Measurements from ENCODE around the gene TXK.

Gene TXK

DNA sequence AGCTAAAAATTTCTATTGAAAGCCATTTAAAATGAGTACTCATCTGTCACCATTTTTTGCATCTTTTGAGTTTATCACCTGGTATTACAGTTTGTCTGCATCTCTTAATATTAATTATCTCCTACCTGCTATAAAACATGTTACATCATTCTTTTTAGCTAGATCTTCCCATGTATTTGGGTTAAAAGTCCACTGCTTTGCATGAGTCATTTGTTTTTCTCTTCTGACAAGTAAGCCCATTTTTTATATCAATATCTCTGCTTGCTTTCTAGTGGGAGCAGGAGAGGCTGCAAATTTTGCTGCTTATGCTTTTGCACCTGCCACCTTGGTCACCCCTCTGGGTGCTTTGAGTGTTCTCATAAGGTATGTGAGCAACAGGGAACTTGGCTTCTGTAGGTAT lies 101.3 kb downstream of the TXK start:
- Histone ChIP-seq H3K4me3 (ENCODE audit: low read length) (peak overlapping the region; percentile 49), H3K4me1 (ENCODE audit: control insufficient read depth, insufficient read depth, low read length) (peaks cover 21% of the 10 kb centered on the region), H3K9me3 (ENCODE audit: control insufficient read depth, low read length) (no peaks in the 10 kb centered on the region), H3K27me3 (replicated peaks; ENCODE audit: control insufficient read depth, insufficient read depth, low read length) (no peaks in the 10 kb centered on the region), H3K9ac (ENCODE audit: low read length) (no peak overlapping the region), H3K36me3 (ENCODE audit: control insufficient read depth, insufficient read depth, low read length, severe bottlenecking) (no peaks in the 10 kb centered on the region)
- DNase-seq (ENCODE audit: low read depth), result no peak

DNA sequence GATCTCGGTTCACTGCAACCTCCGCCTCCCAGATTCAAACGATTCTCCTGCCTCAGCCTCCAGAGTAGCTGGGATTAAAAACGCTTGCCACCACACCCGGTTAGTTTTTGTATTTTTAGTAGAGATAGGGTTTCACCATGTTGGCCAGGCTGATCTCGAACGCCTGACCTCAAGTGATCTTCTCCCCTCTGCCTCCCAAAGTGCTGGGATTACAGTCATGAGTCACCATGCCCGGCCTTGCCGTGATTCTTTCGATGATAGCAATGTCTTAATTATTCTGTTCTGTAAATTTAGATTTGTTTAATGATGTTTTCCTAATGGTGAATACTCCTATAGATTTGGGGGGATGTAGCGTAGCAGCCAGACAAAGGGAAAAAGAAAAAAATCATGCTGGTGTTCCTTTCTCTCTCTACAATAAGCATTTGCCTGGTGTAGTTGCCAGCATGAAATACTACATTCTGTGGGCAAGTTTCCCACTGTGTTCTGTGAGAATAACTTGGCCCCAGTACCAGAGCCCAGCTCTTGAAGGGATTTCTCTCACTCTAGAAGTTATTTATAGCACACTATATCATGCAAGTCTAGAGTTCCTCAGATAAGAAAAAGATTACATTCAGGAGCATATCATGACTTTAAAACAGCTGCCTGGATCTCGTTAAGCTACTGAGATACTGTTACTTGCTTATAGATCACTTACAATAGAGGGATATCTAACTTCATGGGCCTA lies 102.1 kb downstream of the TXK start:
- H3K4me3 ChIP-seq (ENCODE audit: low read length), result peak overlapping the region; percentile 49
- no peaks in the 10 kb centered on the region for H3K27me3 ChIP-seq (replicated peaks; ENCODE audit: control insufficient read depth, insufficient read depth, low read length)
- no peaks in the 10 kb centered on the region for H3K9me3 ChIP-seq (ENCODE audit: control insufficient read depth, low read length)
- no peak overlapping the region for H3K9ac ChIP-seq (ENCODE audit: low read length)
- no peaks in the 10 kb centered on the region for H3K36me3 ChIP-seq (ENCODE audit: control insufficient read depth, insufficient read depth, low read length, severe bottlenecking)
- peaks cover 21% of the 10 kb centered on the region for H3K4me1 ChIP-seq (ENCODE audit: control insufficient read depth, insufficient read depth, low read length)
- DNase-seq (ENCODE audit: low read depth), result peak; percentile 74

GRCh38 chr4:48030470-48030869 lies 103.6 kb downstream of the TXK start:
- Histone ChIP-seq H3K4me1 (ENCODE audit: control insufficient read depth, insufficient read depth, low read length) (peaks cover 21% of the 10 kb centered on the region), H3K36me3 (ENCODE audit: control insufficient read depth, insufficient read depth, low read length, severe bottlenecking) (no peaks in the 10 kb centered on the region), H3K9me3 (ENCODE audit: control insufficient read depth, low read length) (no peaks in the 10 kb centered on the region), H3K4me3 (ENCODE audit: low read length) (no peak overlapping the region), H3K9ac (ENCODE audit: low read length) (no peak overlapping the region), H3K27me3 (replicated peaks; ENCODE audit: control insufficient read depth, insufficient read depth, low read length) (no peaks in the 10 kb centered on the region)
- peak; percentile 11 for DNase-seq (ENCODE audit: low read depth)

GRCh38 chr4:48028696-48029095 lies 105.4 kb downstream of the TXK start:
- H3K9ac ChIP-seq (ENCODE audit: low read length), result no peak overlapping the region

DNA sequence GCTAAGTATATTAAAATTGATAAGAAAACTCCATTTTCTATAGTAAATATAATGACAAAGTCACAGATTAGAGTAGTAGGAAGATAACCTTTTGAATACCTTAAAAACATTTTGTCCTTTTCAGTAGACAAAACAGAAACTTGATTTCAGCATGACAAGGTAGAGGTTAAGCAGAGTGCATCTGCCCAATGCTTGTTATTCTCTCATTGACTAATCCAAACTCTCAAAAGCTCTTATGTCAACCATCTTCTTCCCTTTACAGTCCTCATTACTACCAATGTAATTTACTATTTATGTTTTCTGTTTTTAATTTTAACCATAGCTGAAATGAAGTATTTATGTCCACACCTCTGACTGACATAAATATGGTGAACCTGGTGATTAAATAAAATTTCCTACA lies 106.4 kb downstream of the TXK start:
- Histone ChIP-seq H3K4me1 (ENCODE audit: control insufficient read depth, insufficient read depth, low read length) (peaks cover 18% of the 10 kb centered on the region), H3K36me3 (ENCODE audit: control insufficient read depth, insufficient read depth, low read length, severe bottlenecking) (no peaks in the 10 kb centered on the region), H3K27me3 (replicated peaks; ENCODE audit: control insufficient read depth, insufficient read depth, low read length) (no peaks in the 10 kb centered on the region), H3K4me3 (ENCODE audit: low read length) (no peak overlapping the region), H3K9me3 (ENCODE audit: control insufficient read depth, low read length) (no peaks in the 10 kb centered on the region), H3K9ac (ENCODE audit: low read length) (no peak overlapping the region)
- DNase-seq (ENCODE audit: low read depth), result no peak

More at GRCh38 chr4:48028696-48029095, 105.4 kb downstream of the TXK start:
- H3K9me3 ChIP-seq (ENCODE audit: control insufficient read depth, low read length), result no peaks in the 10 kb centered on the region
- no peak overlapping the region for H3K4me3 ChIP-seq (ENCODE audit: low read length)
- H3K36me3 ChIP-seq (ENCODE audit: control insufficient read depth, insufficient read depth, low read length, severe bottlenecking), result no peaks in the 10 kb centered on the region
- no peak for DNase-seq (ENCODE audit: low read depth)
- peaks cover 24% of the 10 kb centered on the region for H3K4me1 ChIP-seq (ENCODE audit: control insufficient read depth, insufficient read depth, low read length)
- H3K27me3 ChIP-seq (replicated peaks; ENCODE audit: control insufficient read depth, insufficient read depth, low read length), result no peaks in the 10 kb centered on the region

- Histone ChIP-seq H3K36me3 (ENCODE audit: control insufficient read depth, insufficient read depth, low read length, severe bottlenecking) (no peaks in the 10 kb centered on the region), H3K4me3 (ENCODE audit: low read length) (no peak overlapping the region), H3K9me3 (ENCODE audit: control insufficient read depth, low read length) (no peaks in the 10 kb centered on the region), H3K4me1 (ENCODE audit: control insufficient read depth, insufficient read depth, low read length) (peaks cover 6% of the 10 kb centered on the region), H3K27me3 (replicated peaks; ENCODE audit: control insufficient read depth, insufficient read depth, low read length) (no peaks in the 10 kb centered on the region), H3K9ac (ENCODE audit: low read length) (no peak overlapping the region)
- peak; percentile 62 for DNase-seq (ENCODE audit: low read depth)
Observed at GRCh38 chr4:48025005-48025404, 109.0 kb downstream of the TXK start.

- no peaks in the 10 kb centered on the region for H3K27me3 ChIP-seq (replicated peaks; ENCODE audit: control insufficient read depth, insufficient read depth, low read length)
- H3K9me3 ChIP-seq (ENCODE audit: control insufficient read depth, low read length), result no peaks in the 10 kb centered on the region
- H3K9ac ChIP-seq (ENCODE audit: low read length), result no peak overlapping the region
- H3K4me1 ChIP-seq (ENCODE audit: control insufficient read depth, insufficient read depth, low read length), result peaks cover 6% of the 10 kb centered on the region
- H3K4me3 ChIP-seq (ENCODE audit: low read length), result no peak overlapping the region
- no peaks in the 10 kb centered on the region for H3K36me3 ChIP-seq (ENCODE audit: control insufficient read depth, insufficient read depth, low read length, severe bottlenecking)
- no peak for DNase-seq (ENCODE audit: low read depth)
Observed at GRCh38 chr4:48024522-48024921, 109.5 kb downstream of the TXK start.

DNA sequence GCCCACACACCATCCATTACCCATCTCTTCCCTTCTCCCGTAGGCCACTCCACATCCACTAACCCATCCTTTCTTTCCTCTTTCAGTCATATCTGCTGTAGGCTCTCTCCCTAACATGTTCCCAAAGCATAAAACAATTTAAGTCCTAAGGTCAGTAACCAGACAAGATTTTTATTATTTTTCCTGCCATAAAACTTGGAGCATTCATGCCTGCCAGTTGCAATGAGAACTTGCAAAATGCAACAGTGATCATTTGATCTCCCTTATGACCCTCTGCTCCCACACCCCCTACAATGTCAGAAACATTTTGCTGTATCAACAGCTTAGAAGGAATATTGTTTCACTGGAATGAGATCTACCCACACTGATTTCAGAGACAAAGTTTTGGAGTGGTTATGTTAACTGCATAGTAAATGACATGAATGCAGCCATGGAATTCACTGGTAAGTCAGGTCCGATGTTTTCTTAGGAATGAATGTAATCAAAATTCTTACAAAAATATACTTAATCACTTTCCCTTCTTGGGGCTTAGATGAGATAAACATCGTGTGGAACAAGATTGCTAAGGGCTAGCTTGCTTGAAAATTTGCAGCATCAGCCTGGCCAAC lies 111.8 kb downstream of the TXK start:
- Histone ChIP-seq H3K27me3 (replicated peaks; ENCODE audit: control insufficient read depth, insufficient read depth, low read length) (no peaks in the 10 kb centered on the region), H3K9me3 (ENCODE audit: control insufficient read depth, low read length) (no peaks in the 10 kb centered on the region), H3K9ac (ENCODE audit: low read length) (no peak overlapping the region), H3K4me3 (ENCODE audit: low read length) (no peak overlapping the region), H3K4me1 (ENCODE audit: control insufficient read depth, insufficient read depth, low read length) (peaks cover 6% of the 10 kb centered on the region), H3K36me3 (ENCODE audit: control insufficient read depth, insufficient read depth, low read length, severe bottlenecking) (no peaks in the 10 kb centered on the region)
- peak; percentile 64 for DNase-seq (ENCODE audit: low read depth)

DNA sequence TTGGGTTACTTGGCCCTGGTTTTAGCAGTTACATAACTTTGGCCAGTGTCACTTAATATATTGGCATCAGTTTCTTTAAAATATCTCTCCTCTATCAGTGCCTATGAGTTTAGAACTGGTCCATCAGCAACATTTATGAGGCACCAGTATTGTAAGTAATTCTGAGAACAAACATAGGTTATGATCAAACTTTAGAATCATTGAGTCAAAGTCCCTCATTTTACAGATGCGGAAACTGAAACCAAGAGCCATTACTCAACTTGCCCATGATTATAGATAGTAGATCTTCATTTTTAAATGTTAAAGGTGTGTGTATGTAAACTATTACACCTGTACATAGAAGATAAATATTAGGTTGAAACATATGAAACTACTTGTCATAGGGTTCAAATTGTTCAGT lies 113.0 kb downstream of the TXK start:
- Histone ChIP-seq H3K9ac (ENCODE audit: low read length) (no peak overlapping the region), H3K4me3 (ENCODE audit: low read length) (no peak overlapping the region), H3K9me3 (ENCODE audit: control insufficient read depth, low read length) (no peaks in the 10 kb centered on the region), H3K36me3 (ENCODE audit: control insufficient read depth, insufficient read depth, low read length, severe bottlenecking) (no peaks in the 10 kb centered on the region), H3K4me1 (ENCODE audit: control insufficient read depth, insufficient read depth, low read length) (peaks cover 10% of the 10 kb centered on the region), H3K27me3 (replicated peaks; ENCODE audit: control insufficient read depth, insufficient read depth, low read length) (no peaks in the 10 kb centered on the region)
- no peak for DNase-seq (ENCODE audit: low read depth)

- H3K9me3 ChIP-seq (ENCODE audit: control insufficient read depth, low read length), result no peaks in the 10 kb centered on the region
- peaks cover 7% of the 10 kb centered on the region for H3K4me1 ChIP-seq (ENCODE audit: control insufficient read depth, insufficient read depth, low read length)
- H3K36me3 ChIP-seq (ENCODE audit: control insufficient read depth, insufficient read depth, low read length, severe bottlenecking), result no peaks in the 10 kb centered on the region
- no peaks in the 10 kb centered on the region for H3K27me3 ChIP-seq (replicated peaks; ENCODE audit: control insufficient read depth, insufficient read depth, low read length)
- no peak overlapping the region for H3K9ac ChIP-seq (ENCODE audit: low read length)
- no peak for DNase-seq (ENCODE audit: low read depth)
- H3K4me3 ChIP-seq (ENCODE audit: low read length), result no peak overlapping the region
Observed at GRCh38 chr4:48018112-48018511, 115.9 kb downstream of the TXK start.

DNA sequence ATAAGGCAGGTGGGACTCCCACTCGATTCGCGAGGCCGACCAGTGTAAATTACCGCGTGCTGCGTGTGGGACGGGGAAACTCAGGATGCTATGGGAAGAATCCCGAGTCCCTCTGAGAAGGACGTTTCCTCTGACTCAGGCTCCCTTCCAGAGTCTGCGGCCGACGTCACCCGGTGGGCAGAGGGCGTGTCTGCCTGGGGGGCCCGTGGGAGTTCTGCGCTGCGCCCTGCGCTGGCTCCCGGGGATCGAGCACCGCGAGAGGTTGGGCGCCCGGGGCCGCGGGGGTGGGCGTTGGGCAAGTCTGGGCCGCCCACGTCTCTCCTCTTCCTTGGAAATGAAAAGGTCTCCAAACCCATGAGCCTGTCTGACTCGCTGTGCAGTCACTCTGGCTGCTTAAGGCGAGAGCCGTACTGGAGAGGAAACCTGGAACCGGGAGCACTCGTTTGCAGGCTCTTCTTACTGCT lies 116.9 kb downstream of the TXK start:
- DNase-seq (ENCODE audit: low read depth), result peak; percentile 75
- Histone ChIP-seq H3K27me3 (replicated peaks; ENCODE audit: control insufficient read depth, insufficient read depth, low read length) (no peaks in the 10 kb centered on the region), H3K36me3 (ENCODE audit: control insufficient read depth, insufficient read depth, low read length, severe bottlenecking) (no peaks in the 10 kb centered on the region), H3K4me1 (ENCODE audit: control insufficient read depth, insufficient read depth, low read length) (peaks cover 6% of the 10 kb centered on the region), H3K4me3 (ENCODE audit: low read length) (peak overlapping the region; percentile 84), H3K9me3 (ENCODE audit: control insufficient read depth, low read length) (no peaks in the 10 kb centered on the region), H3K9ac (ENCODE audit: low read length) (no peak overlapping the region)
